ENCODE results near the gene COLQ.

COLQ gene

GRCh38 chr3:15531346-15531745 lies 9.8 kb upstream of the COLQ start:
- no peak overlapping the region for H3K14ac ChIP-seq (ENCODE audit: low read length)
- H2AK5ac ChIP-seq (ENCODE audit: low read depth, low read length), result no peak overlapping the region
- DNase-seq (ENCODE audit: low spot score), result no peak
- no peak overlapping the region for H3K4me2 ChIP-seq (ENCODE audit: insufficient read depth, low read length, poor library complexity, severe bottlenecking)
- H3K4me1 ChIP-seq (ENCODE audit: control insufficient read depth in 2 of 2, insufficient read depth in 1 of 2, low read depth in 1 of 2, low read length in 2 of 2), result peaks cover 0 to 6% of the 10 kb centered on the region in 2 donors
- no peak overlapping the region for H2BK5ac ChIP-seq (ENCODE audit: low read length)
- no peak overlapping the region for H2BK15ac ChIP-seq (ENCODE audit: low read length)
- no peak overlapping the region for H3K27ac ChIP-seq (replicated peaks; ENCODE audit: low read length)
- H3K23ac ChIP-seq (ENCODE audit: low read depth, low read length, poor library complexity), result no peak overlapping the region
- no peaks in the 10 kb centered on the region for H3K79me1 ChIP-seq (ENCODE audit: low read depth, low read length)
- no peak overlapping the region for H3K4ac ChIP-seq (ENCODE audit: low read length)
- no peaks in the 10 kb centered on the region for H3K36me3 ChIP-seq (replicated peaks in 1 of 2; ENCODE audit: control insufficient read depth in 2 of 2, insufficient read depth in 2 of 2, low read length in 2 of 2)
- no peak overlapping the region for H3K9ac ChIP-seq (ENCODE audit: low read depth, low read length, poor library complexity)
- no peak overlapping the region for H3K18ac ChIP-seq (ENCODE audit: low read length)
- H2AFZ ChIP-seq (ENCODE audit: low read length), result no peak overlapping the region
- H3K9me3 ChIP-seq (replicated peaks in 1 of 2; ENCODE audit: control insufficient read depth in 2 of 2, insufficient read depth in 1 of 2, low read depth in 1 of 2, low read length in 2 of 2), result no peaks in the 10 kb centered on the region
- no peak overlapping the region for H4K91ac ChIP-seq (ENCODE audit: low read depth, low read length, poor library complexity)
- no peak overlapping the region for H2BK12ac ChIP-seq (ENCODE audit: low read length)
- no CpG with 5 or more reads among the region's 1 CpG for WGBS, 2 donors (ENCODE audit: extremely low coverage in 2 of 2, insufficient read length in 2 of 2, insufficient replicate concordance in 1 of 2)
- H3K27me3 ChIP-seq (ENCODE audit: control insufficient read depth in 3 of 3, insufficient read depth in 3 of 3, low read depth in 1 of 3, low read length in 3 of 3), result no peaks in the 10 kb centered on the region
- no peak overlapping the region for H2BK120ac ChIP-seq (ENCODE audit: low read depth, low read length)
- no peak overlapping the region for H4K8ac ChIP-seq (ENCODE audit: low read depth, low read length)
- no peak overlapping the region for H3K4me3 ChIP-seq (ENCODE audit: low read length in 2 of 2)

- no CpG with 5 or more reads among the region's 4 CpGs for WGBS, 2 donors (ENCODE audit: extremely low coverage in 2 of 2, insufficient read length in 2 of 2, insufficient replicate concordance in 1 of 2)
These were observed 7.5 kb upstream of the COLQ start for GRCh38 chr3:15528854-15529537.

GRCh38 chr3:15527031-15527459 lies 5.5 kb upstream of the COLQ start:
- no peak overlapping the region for H3K27ac ChIP-seq (replicated peaks; ENCODE audit: low read length)
- H2BK15ac ChIP-seq (ENCODE audit: low read length), result no peak overlapping the region
- no peak overlapping the region for H2BK5ac ChIP-seq (ENCODE audit: low read length)
- no CpG with 5 or more reads among the region's 4 CpGs for WGBS, 2 donors (ENCODE audit: extremely low coverage in 2 of 2, insufficient read length in 2 of 2, insufficient replicate concordance in 1 of 2)
- no peaks in the 10 kb centered on the region for H3K79me1 ChIP-seq (ENCODE audit: low read depth, low read length)
- H3K4me3 ChIP-seq (ENCODE audit: low read length in 2 of 2), result no peak overlapping the region
- peaks cover 0 to 6% of the 10 kb centered on the region in 2 donors for H3K4me1 ChIP-seq (ENCODE audit: control insufficient read depth in 2 of 2, insufficient read depth in 1 of 2, low read depth in 1 of 2, low read length in 2 of 2)
- no peak overlapping the region for H3K4me2 ChIP-seq (ENCODE audit: insufficient read depth, low read length, poor library complexity, severe bottlenecking)
- no peak overlapping the region for H3K14ac ChIP-seq (ENCODE audit: low read length)
- H2BK120ac ChIP-seq (ENCODE audit: low read depth, low read length), result no peak overlapping the region
- H3K27me3 ChIP-seq (ENCODE audit: control insufficient read depth in 3 of 3, insufficient read depth in 3 of 3, low read depth in 1 of 3, low read length in 3 of 3), result no peaks in the 10 kb centered on the region
- no peak overlapping the region for H2BK12ac ChIP-seq (ENCODE audit: low read length)
- no peak overlapping the region for H4K8ac ChIP-seq (ENCODE audit: low read depth, low read length)
- no peaks in the 10 kb centered on the region for H3K36me3 ChIP-seq (replicated peaks in 1 of 2; ENCODE audit: control insufficient read depth in 2 of 2, insufficient read depth in 2 of 2, low read length in 2 of 2)
- no peak overlapping the region for H3K18ac ChIP-seq (ENCODE audit: low read length)
- H3K4ac ChIP-seq (ENCODE audit: low read length), result no peak overlapping the region
- peak; percentile 35 for DNase-seq (ENCODE audit: low spot score)
- H2AK5ac ChIP-seq (ENCODE audit: low read depth, low read length), result no peak overlapping the region
- H2AFZ ChIP-seq (ENCODE audit: low read length), result peak overlapping the region; percentile 74
- H3K9ac ChIP-seq (ENCODE audit: low read depth, low read length, poor library complexity), result no peak overlapping the region
- peaks cover 0 to 4% of the 10 kb centered on the region in 2 donors for H3K9me3 ChIP-seq (replicated peaks in 1 of 2; ENCODE audit: control insufficient read depth in 2 of 2, insufficient read depth in 1 of 2, low read depth in 1 of 2, low read length in 2 of 2)
- H4K91ac ChIP-seq (ENCODE audit: low read depth, low read length, poor library complexity), result no peak overlapping the region
- no peak overlapping the region for H3K23ac ChIP-seq (ENCODE audit: low read depth, low read length, poor library complexity)

More at GRCh38 chr3:15528854-15529537, 7.5 kb upstream of the COLQ start:
- Histone ChIP-seq H3K23ac (ENCODE audit: low read depth, low read length, poor library complexity) (no peak overlapping the region), H2AFZ (ENCODE audit: low read length) (no peak overlapping the region), H3K14ac (ENCODE audit: low read length) (no peak overlapping the region), H3K4me3 (ENCODE audit: low read length in 2 of 2) (no peak overlapping the region), H3K4me1 (ENCODE audit: control insufficient read depth in 2 of 2, insufficient read depth in 1 of 2, low read depth in 1 of 2, low read length in 2 of 2) (peaks cover 0 to 6% of the 10 kb centered on the region in 2 donors), H3K4ac (ENCODE audit: low read length) (no peak overlapping the region), H3K79me1 (ENCODE audit: low read depth, low read length) (no peaks in the 10 kb centered on the region), H3K4me2 (ENCODE audit: insufficient read depth, low read length, poor library complexity, severe bottlenecking) (no peak overlapping the region), H3K9me3 (replicated peaks in 1 of 2; ENCODE audit: control insufficient read depth in 2 of 2, insufficient read depth in 1 of 2, low read depth in 1 of 2, low read length in 2 of 2) (peaks cover 0 to 4% of the 10 kb centered on the region in 2 donors), H4K8ac (ENCODE audit: low read depth, low read length) (no peak overlapping the region), H2BK12ac (ENCODE audit: low read length) (no peak overlapping the region), H3K18ac (ENCODE audit: low read length) (no peak overlapping the region), H3K27me3 (ENCODE audit: control insufficient read depth in 3 of 3, insufficient read depth in 3 of 3, low read depth in 1 of 3, low read length in 3 of 3) (no peaks in the 10 kb centered on the region), H2BK15ac (ENCODE audit: low read length) (no peak overlapping the region), H4K91ac (ENCODE audit: low read depth, low read length, poor library complexity) (no peak overlapping the region), H2BK5ac (ENCODE audit: low read length) (no peak overlapping the region), H2BK120ac (ENCODE audit: low read depth, low read length) (no peak overlapping the region), H3K9ac (ENCODE audit: low read depth, low read length, poor library complexity) (no peak overlapping the region), H3K36me3 (replicated peaks in 1 of 2; ENCODE audit: control insufficient read depth in 2 of 2, insufficient read depth in 2 of 2, low read length in 2 of 2) (no peaks in the 10 kb centered on the region), H3K27ac (replicated peaks; ENCODE audit: low read length) (no peak overlapping the region), H2AK5ac (ENCODE audit: low read depth, low read length) (no peak overlapping the region)
- DNase-seq (ENCODE audit: low spot score), result no peak

GRCh38 chr3:15525790-15526189 lies 4.3 kb upstream of the COLQ start:
- no peak overlapping the region for H3K4ac ChIP-seq (ENCODE audit: low read length)
- H4K91ac ChIP-seq (ENCODE audit: low read depth, low read length, poor library complexity), result no peak overlapping the region
- no peak overlapping the region for H3K9ac ChIP-seq (ENCODE audit: low read depth, low read length, poor library complexity)
- no peaks in the 10 kb centered on the region for H3K27me3 ChIP-seq (ENCODE audit: control insufficient read depth in 3 of 3, insufficient read depth in 3 of 3, low read depth in 1 of 3, low read length in 3 of 3)
- no peak overlapping the region for H2BK12ac ChIP-seq (ENCODE audit: low read length)
- no peak overlapping the region for H2BK120ac ChIP-seq (ENCODE audit: low read depth, low read length)
- H2AFZ ChIP-seq (ENCODE audit: low read length), result no peak overlapping the region
- peaks cover 0 to 4% of the 10 kb centered on the region in 2 donors for H3K9me3 ChIP-seq (replicated peaks in 1 of 2; ENCODE audit: control insufficient read depth in 2 of 2, insufficient read depth in 1 of 2, low read depth in 1 of 2, low read length in 2 of 2)
- no peak overlapping the region for H4K8ac ChIP-seq (ENCODE audit: low read depth, low read length)
- no peak overlapping the region for H2BK15ac ChIP-seq (ENCODE audit: low read length)
- WGBS, 2 donors (ENCODE audit: extremely low coverage in 2 of 2, insufficient read length in 2 of 2, insufficient replicate concordance in 1 of 2), result no CpG with 5 or more reads among the region's 1 CpG
- H3K36me3 ChIP-seq (replicated peaks in 1 of 2; ENCODE audit: control insufficient read depth in 2 of 2, insufficient read depth in 2 of 2, low read length in 2 of 2), result no peaks in the 10 kb centered on the region
- no peak overlapping the region for H2AK5ac ChIP-seq (ENCODE audit: low read depth, low read length)
- DNase-seq (ENCODE audit: low spot score), result no peak
- no peak overlapping the region for H3K4me3 ChIP-seq (ENCODE audit: low read length in 2 of 2)
- no peak overlapping the region for H3K14ac ChIP-seq (ENCODE audit: low read length)
- no peak overlapping the region for H3K27ac ChIP-seq (replicated peaks; ENCODE audit: low read length)
- H3K4me1 ChIP-seq (ENCODE audit: control insufficient read depth in 2 of 2, insufficient read depth in 1 of 2, low read depth in 1 of 2, low read length in 2 of 2), result peaks cover 5 to 11% of the 10 kb centered on the region in 2 donors
- H3K23ac ChIP-seq (ENCODE audit: low read depth, low read length, poor library complexity), result no peak overlapping the region
- H3K18ac ChIP-seq (ENCODE audit: low read length), result no peak overlapping the region
- H3K4me2 ChIP-seq (ENCODE audit: insufficient read depth, low read length, poor library complexity, severe bottlenecking), result no peak overlapping the region
- no peaks in the 10 kb centered on the region for H3K79me1 ChIP-seq (ENCODE audit: low read depth, low read length)
- H2BK5ac ChIP-seq (ENCODE audit: low read length), result no peak overlapping the region
